ENCODE results near the gene ANKRD10.

DNA sequence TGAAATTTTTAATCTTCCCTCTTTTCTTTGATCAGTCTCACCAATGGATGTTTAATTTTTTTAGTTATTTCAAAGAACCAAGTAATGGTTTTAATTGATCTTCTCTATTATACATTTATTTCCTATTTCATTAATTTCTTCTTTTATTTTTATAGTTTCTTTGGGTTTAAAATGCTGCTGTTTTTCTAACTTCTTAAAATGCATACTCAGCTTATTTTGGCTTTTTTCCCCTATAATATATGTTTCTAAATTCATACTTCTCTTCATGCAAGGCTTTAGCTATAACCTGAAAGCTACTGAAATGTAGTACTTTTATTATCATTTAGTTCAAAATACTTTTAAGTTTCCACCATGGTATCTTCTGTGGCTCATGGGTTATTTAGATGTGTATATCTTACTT lies 53.9 kb downstream of the ANKRD10 start:
- TF ChIP-seq, protein P1, sequence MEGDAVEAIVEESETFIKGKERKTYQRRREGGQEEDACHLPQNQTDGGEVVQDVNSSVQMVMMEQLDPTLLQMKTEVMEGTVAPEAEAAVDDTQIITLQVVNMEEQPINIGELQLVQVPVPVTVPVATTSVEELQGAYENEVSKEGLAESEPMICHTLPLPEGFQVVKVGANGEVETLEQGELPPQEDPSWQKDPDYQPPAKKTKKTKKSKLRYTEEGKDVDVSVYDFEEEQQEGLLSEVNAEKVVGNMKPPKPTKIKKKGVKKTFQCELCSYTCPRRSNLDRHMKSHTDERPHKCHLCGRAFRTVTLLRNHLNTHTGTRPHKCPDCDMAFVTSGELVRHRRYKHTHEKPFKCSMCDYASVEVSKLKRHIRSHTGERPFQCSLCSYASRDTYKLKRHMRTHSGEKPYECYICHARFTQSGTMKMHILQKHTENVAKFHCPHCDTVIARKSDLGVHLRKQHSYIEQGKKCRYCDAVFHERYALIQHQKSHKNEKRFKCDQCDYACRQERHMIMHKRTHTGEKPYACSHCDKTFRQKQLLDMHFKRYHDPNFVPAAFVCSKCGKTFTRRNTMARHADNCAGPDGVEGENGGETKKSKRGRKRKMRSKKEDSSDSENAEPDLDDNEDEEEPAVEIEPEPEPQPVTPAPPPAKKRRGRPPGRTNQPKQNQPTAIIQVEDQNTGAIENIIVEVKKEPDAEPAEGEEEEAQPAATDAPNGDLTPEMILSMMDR (IDR thresholded peaks at IDR 0.05) = no peak
- TF ChIP-seq POLR2A (IDR thresholded peaks at IDR 0.05) = no peak
- TF ChIP-seq EP300 (IDR thresholded peaks at IDR 0.05) = no peak

Measured in tibial nerve (tissue), 4 donors.